Uterus (tissue), 2 donors: Measurements from ENCODE around the gene HES4.

ENCODE experiments used
- POLR2A ChIP-seq, 2 donors: fragments of 450-650 bp; IDR thresholded peaks; one replicate each; pipeline ENCODE4 v1.6.1; 2016; ENCODE audit warnings: antibody characterized with exemption in 2 of 2, mild to moderate bottlenecking in 1 of 2, moderate library complexity in 1 of 2
- TF ChIP-seq, protein P1 (sequence below), 4 experiments: fragments of 200-600 bp in 2 of 4; fragments of 450-650 bp in 2 of 4; sonication (generic) in 2 of 4; IDR thresholded peaks; one replicate each; pipeline ENCODE4 v1.5.1; 2016 to 2019; ENCODE audit warnings: antibody characterized with exemption in 4 of 4, mild to moderate bottlenecking in 2 of 4, moderate library complexity in 1 of 4

DNA sequence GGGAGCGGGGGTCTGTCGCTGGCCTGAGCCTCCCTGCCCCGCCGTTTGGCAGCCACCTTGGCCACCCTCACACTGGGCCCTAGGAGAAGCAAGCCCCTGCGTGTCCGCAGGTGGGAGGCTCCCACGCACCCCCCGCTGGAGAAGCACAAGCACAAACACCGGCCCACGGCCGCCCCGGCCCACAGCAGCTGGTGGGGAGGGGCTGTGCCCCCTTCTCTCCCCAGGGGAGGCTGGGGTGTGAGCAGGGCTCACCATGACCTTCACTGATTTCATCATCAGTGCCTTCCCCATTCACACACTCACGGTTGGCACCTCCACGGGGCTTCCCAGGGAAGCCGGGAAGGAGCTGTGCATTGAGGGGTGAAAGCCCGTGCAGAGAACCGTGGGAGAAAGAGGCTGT lies 27.9 kb upstream of the HES4 start:
- TF ChIP-seq POLR2A (IDR thresholded peaks at IDR 0.05) = no peak
- TF ChIP-seq, protein P1, sequence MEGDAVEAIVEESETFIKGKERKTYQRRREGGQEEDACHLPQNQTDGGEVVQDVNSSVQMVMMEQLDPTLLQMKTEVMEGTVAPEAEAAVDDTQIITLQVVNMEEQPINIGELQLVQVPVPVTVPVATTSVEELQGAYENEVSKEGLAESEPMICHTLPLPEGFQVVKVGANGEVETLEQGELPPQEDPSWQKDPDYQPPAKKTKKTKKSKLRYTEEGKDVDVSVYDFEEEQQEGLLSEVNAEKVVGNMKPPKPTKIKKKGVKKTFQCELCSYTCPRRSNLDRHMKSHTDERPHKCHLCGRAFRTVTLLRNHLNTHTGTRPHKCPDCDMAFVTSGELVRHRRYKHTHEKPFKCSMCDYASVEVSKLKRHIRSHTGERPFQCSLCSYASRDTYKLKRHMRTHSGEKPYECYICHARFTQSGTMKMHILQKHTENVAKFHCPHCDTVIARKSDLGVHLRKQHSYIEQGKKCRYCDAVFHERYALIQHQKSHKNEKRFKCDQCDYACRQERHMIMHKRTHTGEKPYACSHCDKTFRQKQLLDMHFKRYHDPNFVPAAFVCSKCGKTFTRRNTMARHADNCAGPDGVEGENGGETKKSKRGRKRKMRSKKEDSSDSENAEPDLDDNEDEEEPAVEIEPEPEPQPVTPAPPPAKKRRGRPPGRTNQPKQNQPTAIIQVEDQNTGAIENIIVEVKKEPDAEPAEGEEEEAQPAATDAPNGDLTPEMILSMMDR (IDR thresholded peaks at IDR 0.05) = no peak
